Endothelial cell of umbilical vein (primary cell): Measurements from ENCODE around the gene HTR2C.

Experiments
- CTCF ChIP-seq, 2 donors: IDR thresholded peaks; 1 replicate in 1 of 2; 2 replicates in 1 of 2; pipeline ENCODE4 v1.5.1; 2011; ENCODE audit warnings: low read length in 2 of 2, mild to moderate bottlenecking in 2 of 2, moderate library complexity in 2 of 2, control low read depth in 1 of 2, inconsistent platforms in 1 of 2, low read depth in 1 of 2; ENCODE audit not compliant: insufficient read depth in 1 of 2; ENCODE audit errors: extremely low read depth in 1 of 2
- EZH2 ChIP-seq: IDR thresholded peaks from 2 replicates; pipeline ENCODE4 v1.6.1; 2012; ENCODE audit warnings: borderline replicate concordance, low read depth, mild to moderate bottlenecking, moderate library complexity, low read length, inconsistent platforms; ENCODE audit not compliant: severe bottlenecking
- POLR2A ChIP-seq: IDR thresholded peaks from 2 replicates; pipeline ENCODE4 v1.6.1; 2012; ENCODE audit warnings: low read depth, mild to moderate bottlenecking, control low read depth, low read length
- POLR2AphosphoS5 ChIP-seq: IDR thresholded peaks from 2 replicates; pipeline ENCODE4 v1.6.1; 2012; ENCODE audit warnings: low read depth, mild to moderate bottlenecking, control low read depth, low read length, moderate library complexity; ENCODE audit not compliant: insufficient read depth

DNA sequence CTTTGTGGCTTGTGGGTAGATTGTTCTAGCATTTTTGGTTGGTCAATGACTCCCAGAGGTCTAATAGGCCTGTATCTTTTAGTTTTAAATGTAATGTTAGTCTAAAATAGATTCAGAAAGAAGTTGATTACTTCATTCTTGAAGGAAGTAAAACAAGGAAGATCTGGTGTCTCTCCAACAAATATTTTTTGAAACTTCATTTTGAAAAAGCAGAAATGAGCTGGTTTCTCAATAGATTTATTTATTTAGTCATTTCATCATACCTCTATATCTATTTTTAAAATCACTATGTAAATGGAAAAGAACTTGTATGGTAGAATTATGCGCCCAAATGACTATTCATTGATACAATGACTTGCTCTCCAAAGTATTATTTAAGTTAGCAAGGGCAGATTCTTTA lies 7.2 kb downstream of the HTR2C start:
- TF ChIP-seq CTCF (IDR thresholded peaks at IDR 0.05; ENCODE audit: extremely low read depth in 1 of 2, insufficient read depth in 1 of 2, low read depth in 1 of 2, low read length in 2 of 2) (no peak), POLR2A (no peak), POLR2AphosphoS5 (no peak), EZH2 (no peak)
